ENCODE data around the gene FER1L5.

- no peak for TF ChIP-seq CTCF (IDR thresholded peaks at IDR 0.05; ENCODE audit: extremely low read depth in 1 of 2, insufficient read depth in 1 of 2, low read depth in 1 of 2, low read length in 2 of 2)
- no peak for TF ChIP-seq POLR2A (IDR thresholded peaks at IDR 0.05; ENCODE audit: low read depth, low read length)
- no peak for TF ChIP-seq FOS (IDR thresholded peaks at IDR 0.05; ENCODE audit: borderline replicate concordance, insufficient read depth, low read length)
These were observed 26.2 kb downstream of the FER1L5 start for GRCh38 chr2:96668771-96669170.

All from endothelial cell of umbilical vein (primary cell).